Bronchial epithelial cell (primary cell): Measurements from ENCODE around the gene PTPRT. TPM values are rescaled to one million over a fixed set of nuclear protein-coding genes. Genes with fewer than 3 reads are reported as not detected.

Experiments used
- DNase-seq: peaks from one replicate; pipeline ENCODE4 v3.0.0-alpha.2; 2010; ENCODE audit warnings: low read depth
- FAIRE-seq: peaks from 2 replicates; lab custom pipeline; 2011; peaks lifted over from hg19 to GRCh38; lab: Jason Lieb, UNC
- H3K27me3 ChIP-seq: 2 replicates; pipeline ENCODE4 v1.5.1; 2011; ENCODE audit warnings: low read length; ENCODE audit not compliant: control insufficient read depth, insufficient read depth
- H3K36me3 ChIP-seq: 2 replicates; pipeline ENCODE4 v1.5.1; 2011; ENCODE audit warnings: low read length; ENCODE audit not compliant: control insufficient read depth, insufficient read depth
- H3K4me3 ChIP-seq: 2 replicates; pipeline ENCODE4 v1.5.1; 2011; ENCODE audit warnings: mild to moderate bottlenecking, low read depth, low read length, control low read depth
- total RNA-seq: library from RNA; depleted of rRNA; stranded (reverse); fragments of >200 nt; gene quantifications from 2 replicates; pipeline ENCODE4 v1.2.1, GENCODE V29; 2014
- TF ChIP-seq, protein P1 (sequence below): IDR thresholded peaks from 2 replicates; pipeline ENCODE4 v1.5.1; 2011; ENCODE audit warnings: mild to moderate bottlenecking, moderate library complexity, low read length, control low read depth, inconsistent platforms; ENCODE audit not compliant: insufficient read depth, severe bottlenecking

The PTPRT gene
- total RNA-seq, 1 donor from 2014 or later, result not detected

DNA sequence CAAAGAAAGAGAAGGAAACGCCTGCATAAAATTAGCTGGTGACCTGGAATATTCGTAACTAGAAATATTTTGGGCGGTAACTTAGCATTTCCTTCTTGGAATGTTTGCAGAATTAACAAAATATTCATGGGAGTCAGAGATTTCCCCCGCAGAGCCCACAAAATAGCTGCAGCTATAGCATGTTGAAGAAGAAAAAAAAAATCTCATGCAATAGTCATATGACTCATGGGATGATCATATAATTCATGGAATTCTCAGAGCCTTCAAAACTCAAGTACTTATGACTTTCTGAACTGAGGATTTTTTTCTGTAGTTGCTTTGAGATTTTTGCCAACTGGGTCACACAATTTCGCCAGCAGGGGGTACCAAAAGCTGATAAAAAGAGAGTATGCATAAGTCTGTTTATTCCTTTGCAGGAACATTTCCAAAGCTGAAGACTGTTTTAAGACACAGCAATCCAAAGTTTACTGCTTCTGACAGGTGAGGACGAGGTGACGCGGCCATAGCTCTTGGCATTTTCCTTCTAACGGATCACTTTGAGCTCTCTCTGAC is 985.5 kb downstream of the PTPRT start:
- Histone ChIP-seq H3K27me3 (no peaks in the 10 kb centered on the region), H3K36me3 (no peaks in the 10 kb centered on the region), H3K4me3 (no peak overlapping the region)
- FAIRE-seq, result no peak
- DNase-seq, result no peak
- TF ChIP-seq, protein P1, sequence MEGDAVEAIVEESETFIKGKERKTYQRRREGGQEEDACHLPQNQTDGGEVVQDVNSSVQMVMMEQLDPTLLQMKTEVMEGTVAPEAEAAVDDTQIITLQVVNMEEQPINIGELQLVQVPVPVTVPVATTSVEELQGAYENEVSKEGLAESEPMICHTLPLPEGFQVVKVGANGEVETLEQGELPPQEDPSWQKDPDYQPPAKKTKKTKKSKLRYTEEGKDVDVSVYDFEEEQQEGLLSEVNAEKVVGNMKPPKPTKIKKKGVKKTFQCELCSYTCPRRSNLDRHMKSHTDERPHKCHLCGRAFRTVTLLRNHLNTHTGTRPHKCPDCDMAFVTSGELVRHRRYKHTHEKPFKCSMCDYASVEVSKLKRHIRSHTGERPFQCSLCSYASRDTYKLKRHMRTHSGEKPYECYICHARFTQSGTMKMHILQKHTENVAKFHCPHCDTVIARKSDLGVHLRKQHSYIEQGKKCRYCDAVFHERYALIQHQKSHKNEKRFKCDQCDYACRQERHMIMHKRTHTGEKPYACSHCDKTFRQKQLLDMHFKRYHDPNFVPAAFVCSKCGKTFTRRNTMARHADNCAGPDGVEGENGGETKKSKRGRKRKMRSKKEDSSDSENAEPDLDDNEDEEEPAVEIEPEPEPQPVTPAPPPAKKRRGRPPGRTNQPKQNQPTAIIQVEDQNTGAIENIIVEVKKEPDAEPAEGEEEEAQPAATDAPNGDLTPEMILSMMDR, result no peak

DNA sequence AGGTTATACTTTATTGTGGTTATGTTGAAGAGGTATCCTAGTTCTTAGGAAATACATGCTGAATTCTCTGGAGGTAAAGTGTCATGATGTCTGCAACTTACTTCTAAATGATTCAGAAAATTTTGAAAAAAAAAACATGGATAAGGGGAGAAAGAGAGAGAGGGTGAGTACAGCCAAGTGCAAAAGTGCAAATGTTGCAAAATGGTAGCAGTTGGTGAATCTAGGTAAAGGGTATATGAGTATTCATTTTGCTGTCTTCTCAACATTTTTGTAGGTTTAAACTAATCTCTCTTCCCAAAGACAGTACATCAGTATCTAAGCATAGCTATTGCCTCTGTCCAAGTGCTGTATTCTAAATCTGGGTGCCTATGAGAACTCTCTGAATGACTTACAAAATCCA is 992.1 kb downstream of the PTPRT start:
- DNase-seq (no peak), FAIRE-seq (no peak)
- Histone ChIP-seq H3K27me3 (no peaks in the 10 kb centered on the region), H3K4me3 (no peak overlapping the region), H3K36me3 (no peaks in the 10 kb centered on the region)
- TF ChIP-seq, protein P1, result no peak

DNA sequence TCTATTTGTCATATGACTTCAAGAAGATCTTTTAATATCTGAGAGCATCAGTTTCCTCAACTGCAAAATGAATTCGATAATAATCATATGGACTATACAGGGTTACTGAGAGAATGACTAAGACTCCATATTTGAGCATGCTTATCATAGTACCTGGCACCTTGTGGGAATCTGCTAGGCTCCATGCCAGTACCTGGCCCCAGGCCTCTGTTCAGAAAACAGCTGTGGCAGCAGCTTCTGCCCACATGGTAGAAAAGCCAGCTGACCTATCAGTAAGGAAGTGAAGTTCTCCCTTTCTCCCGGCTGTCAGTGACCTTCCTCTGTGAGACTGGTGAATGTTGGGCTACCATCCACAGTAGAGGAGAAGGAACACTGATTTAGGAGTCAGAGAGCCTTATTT is 996.6 kb downstream of the PTPRT start:
- no peaks in the 10 kb centered on the region for H3K27me3 ChIP-seq
- FAIRE-seq, result no peak
- TF ChIP-seq, protein P1, result no peak

DNA sequence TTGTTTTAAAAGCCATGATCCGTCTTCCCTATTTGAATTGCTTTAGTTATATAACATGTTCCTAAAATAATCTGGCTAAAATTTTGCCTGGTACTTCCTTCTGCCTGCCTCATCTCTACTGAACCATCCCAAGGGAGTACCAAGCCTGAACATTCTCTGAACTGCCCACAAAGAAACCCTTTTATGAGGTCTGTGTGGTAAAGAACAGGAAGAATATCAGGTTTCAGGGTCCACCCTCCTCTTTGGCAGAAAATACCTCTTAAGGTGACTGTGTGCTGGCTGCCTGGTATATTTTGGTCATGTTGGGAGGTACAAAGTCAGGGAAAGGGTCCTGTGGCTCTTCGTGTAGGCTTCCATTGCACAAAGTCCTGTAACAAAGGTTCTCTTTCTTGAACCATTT is 997.4 kb downstream of the PTPRT start:
- DNase-seq (no peak), FAIRE-seq (no peak)
- TF ChIP-seq, protein P1, result no peak
- H3K36me3 ChIP-seq, result no peaks in the 10 kb centered on the region
- H3K4me3 ChIP-seq, result no peak overlapping the region
- H3K27me3 ChIP-seq, result no peaks in the 10 kb centered on the region

More for the DNA sequence above, 996.6 kb downstream of the PTPRT start:
- no peak for DNase-seq
- Histone ChIP-seq H3K36me3 (no peaks in the 10 kb centered on the region), H3K4me3 (no peak overlapping the region)

DNA sequence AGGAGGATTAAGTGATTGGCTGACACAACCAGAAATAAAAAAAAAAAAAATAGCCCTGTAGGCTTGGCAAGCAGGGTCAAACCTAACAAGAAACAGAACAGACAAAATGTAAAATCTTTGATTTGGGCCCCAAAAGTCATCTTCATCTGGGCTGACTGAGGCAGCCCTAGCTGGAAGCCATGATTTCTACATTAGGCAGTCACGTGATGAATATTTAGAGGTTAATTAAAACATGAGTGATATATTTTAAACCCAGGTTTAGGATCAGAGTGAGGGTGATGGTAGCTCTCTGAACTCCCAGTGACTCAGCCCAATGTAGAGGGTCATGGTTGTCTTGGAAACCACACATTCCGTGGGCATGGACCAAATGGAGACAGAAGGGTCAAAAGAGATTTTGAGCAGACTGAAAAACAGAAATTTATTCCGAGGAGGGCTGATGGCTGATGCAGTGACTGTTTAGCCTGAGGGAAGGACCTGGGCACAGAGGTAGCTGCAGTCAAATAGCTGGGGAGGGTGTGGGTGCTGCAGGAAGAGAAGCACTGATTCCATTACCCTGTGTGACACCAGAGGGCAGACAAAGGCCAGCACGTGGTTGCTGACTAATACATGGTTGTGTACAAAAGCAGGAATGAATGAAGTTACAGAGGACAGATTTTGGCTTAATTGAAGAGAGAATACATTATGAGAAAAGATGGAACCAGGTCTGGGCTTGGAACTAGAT is 998.4 kb downstream of the PTPRT start:
- DNase-seq (peak; percentile 31), FAIRE-seq (no peak)
- H3K4me3 ChIP-seq, result no peak overlapping the region
- TF ChIP-seq, protein P1, result no peak
- no peaks in the 10 kb centered on the region for H3K36me3 ChIP-seq
- no peaks in the 10 kb centered on the region for H3K27me3 ChIP-seq

DNA sequence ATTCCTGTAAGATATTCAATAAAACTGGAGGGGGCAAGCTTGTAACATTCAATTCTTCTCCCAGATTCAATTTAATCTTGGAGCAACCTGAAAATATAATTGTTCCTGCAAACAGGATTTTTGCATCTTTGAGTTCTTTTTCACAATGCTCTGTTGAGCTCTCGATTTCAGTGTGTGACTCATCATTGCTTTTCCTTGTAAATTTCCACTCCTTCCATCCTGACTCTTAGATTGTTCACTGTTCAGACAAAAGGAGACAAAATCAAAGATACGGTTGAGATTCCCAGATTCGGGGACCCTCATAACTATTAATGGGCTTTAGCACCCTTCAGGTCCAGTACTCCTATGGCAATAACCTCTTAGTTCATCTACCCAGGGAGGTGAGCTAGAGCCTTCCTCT is 999.6 kb downstream of the PTPRT start:
- Histone ChIP-seq H3K4me3 (no peak overlapping the region), H3K36me3 (no peaks in the 10 kb centered on the region), H3K27me3 (no peaks in the 10 kb centered on the region)
- no peak for FAIRE-seq
- no peak for DNase-seq
- TF ChIP-seq, protein P1, result no peak
